Aorta (tissue), 5 donors: ENCODE measurements around the gene GAN. TPM values are rescaled to one million over a fixed set of nuclear protein-coding genes. Genes with fewer than 3 reads are reported as not detected.

Experiments used
- ATAC-seq: fragments of 200-7000 bp; cut with Tn5 transposase; one replicate; pipeline ENCODE4 v1.9.1; 2022; ENCODE audit warnings: moderate library complexity; ENCODE audit not compliant: low FRiP score
- DNase-seq, 2 donors: peaks; one replicate each; pipeline ENCODE4 v3.0.0-alpha.2; 2020
- H3K27ac ChIP-seq, 2 donors: one replicate each; pipeline ENCODE4 v1.5.1; 2013; ENCODE audit warnings: low read length in 2 of 2, mild to moderate bottlenecking in 2 of 2, moderate library complexity in 2 of 2, control low read depth in 1 of 2, inconsistent platforms in 1 of 2, low read depth in 1 of 2
- H3K27me3 ChIP-seq, 2 donors: one replicate each; pipeline ENCODE4 v1.6.1; 2013; ENCODE audit warnings: control low read depth in 1 of 2, low read length in 1 of 2, mild to moderate bottlenecking in 1 of 2, moderate library complexity in 1 of 2; ENCODE audit not compliant: insufficient read depth in 2 of 2, control insufficient read depth in 1 of 2
- H3K36me3 ChIP-seq, 2 donors: one replicate each; pipeline ENCODE4 v1.6.1; 2013; ENCODE audit warnings: control low read depth in 1 of 2, low read length in 1 of 2, mild to moderate bottlenecking in 1 of 2; ENCODE audit not compliant: insufficient read depth in 2 of 2, control insufficient read depth in 1 of 2
- H3K4me1 ChIP-seq, 2 donors: one replicate each; pipeline ENCODE4 v1.6.1; 2013; ENCODE audit warnings: low read length in 2 of 2, control low read depth in 1 of 2, mild to moderate bottlenecking in 1 of 2, moderate library complexity in 1 of 2; ENCODE audit not compliant: insufficient read depth in 2 of 2, control insufficient read depth in 1 of 2
- H3K4me3 ChIP-seq, 2 donors: one replicate each; pipeline ENCODE4 v1.5.1; 2013; ENCODE audit warnings: low read length in 2 of 2, control low read depth in 1 of 2, mild to moderate bottlenecking in 1 of 2
- H3K9me3 ChIP-seq: one replicate; pipeline ENCODE4 v1.6.1; 2013; ENCODE audit warnings: mild to moderate bottlenecking, low read length; ENCODE audit not compliant: control insufficient read depth
- WGBS, 2 donors: extraction: QIAGEN DNeasy Blood & Tissue Kit; methylation state at CpG; one replicate each; pipeline ENCODE4 v1.1.7; 2013; 5-methylcytosine and 5-hydroxymethylcytosine counted together
- intact Hi-C, 2 donors: fragments of 100-400 bp; cut with DNase I; formaldehyde crosslinking; loops; one replicate each; pipeline versions ENCODE4 v1.14.2 to v1.15.0; 2022
- polyA plus RNA-seq, 2 donors: library from polyadenylated mRNA; stranded (reverse); fragments of 200-250 nt; gene quantifications; one replicate each; pipeline ENCODE4 v1.2.3, GENCODE V29; 2013
- total RNA-seq, 2 donors: library from RNA; stranded (reverse); fragmentation: NEBNext Ultra II Directional; extraction: Animal tissue kit (Norgen Biotek cat#: 25700); gene quantifications; one replicate each; pipeline ENCODE4 v1.2.1, GENCODE V29; 2021
- donor health status: healthy with polysubstance abuse.
- donor health status: Bipolar disorder and iron deficiency.
- donor health status: DM: no; HTN: no; CAD: no.
- donor health status: DM: no; HTN: no; CAD: no.
- donor health status: DM: yes; HTN: yes; CAD: no.

Gene GAN
- total and polyA plus RNA-seq, 4 donors: 0.87 to 11.9 (median 6.5) TPM

DNA sequence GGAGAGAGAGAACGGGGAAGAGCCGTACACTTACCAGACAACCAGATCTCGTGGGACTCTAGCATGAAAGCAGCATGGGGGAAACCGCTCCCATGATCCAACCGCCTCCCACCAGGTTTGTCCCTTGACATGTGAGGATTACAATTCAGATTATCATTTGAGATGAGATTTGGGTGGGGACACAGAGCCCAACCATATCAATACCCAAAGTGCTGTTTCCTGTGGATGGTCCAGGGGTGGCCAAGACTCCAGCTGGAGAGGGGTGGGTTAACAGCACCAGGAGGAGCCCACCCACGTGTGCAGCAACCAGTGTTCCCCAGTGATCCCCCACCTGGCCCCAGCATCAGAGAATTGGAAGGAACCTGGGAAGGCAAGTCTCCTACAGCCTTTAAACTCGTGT is 79.7 kb downstream of the GAN start:
- Histone ChIP-seq H3K27ac (no peak overlapping the region), H3K9me3 (peaks cover 2% of the 10 kb centered on the region), H3K27me3 (no peaks in the 10 kb centered on the region), H3K4me1 (no peaks in the 10 kb centered on the region), H3K36me3 (peaks cover 0 to 2% of the 10 kb centered on the region in 2 donors), H3K4me3 (no peak overlapping the region)
- DNase-seq (no peak), ATAC-seq (no peak)
- intact Hi-C loops: no loop called here
- WGBS, 2 donors: 85 to 87% methylated on average over 7 of the region's 7 CpGs

DNA sequence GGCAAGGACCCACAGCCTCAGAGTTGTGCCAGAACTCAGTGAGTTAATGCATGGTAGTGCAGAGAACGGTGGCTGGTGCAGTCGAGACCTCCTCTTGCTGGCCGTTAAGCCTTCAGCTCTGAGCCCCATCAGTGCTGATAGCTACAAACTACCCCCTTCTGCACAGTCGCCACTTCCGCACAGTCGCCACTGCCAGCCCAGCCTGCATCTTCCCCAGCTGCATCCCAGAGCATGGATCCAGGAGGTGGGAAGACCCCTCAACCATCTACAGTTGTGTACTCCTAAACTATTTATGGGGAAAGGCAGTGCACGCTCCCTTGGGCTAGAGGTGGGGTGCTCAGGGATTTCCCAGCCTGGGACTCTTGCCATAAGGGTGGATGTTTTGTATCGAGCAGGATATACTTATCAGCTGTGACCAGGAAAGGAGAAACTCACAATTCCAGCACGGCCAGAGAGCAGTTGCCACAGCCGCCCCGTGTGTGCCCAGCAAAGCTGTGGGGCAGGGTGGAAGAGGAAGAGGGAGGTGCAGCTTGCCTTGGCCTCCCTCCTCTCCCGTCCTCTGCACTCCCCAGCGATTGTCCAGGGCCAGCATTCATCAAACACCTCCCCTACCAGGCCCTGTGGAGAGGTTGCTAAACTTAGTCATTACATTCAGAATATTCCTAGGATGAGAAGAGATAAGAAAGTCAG is 80.3 kb downstream of the GAN start:
- Histone ChIP-seq H3K9me3 (peaks cover 2% of the 10 kb centered on the region), H3K4me3 (no peak overlapping the region), H3K36me3 (peaks cover 0 to 2% of the 10 kb centered on the region in 2 donors), H3K27ac (no peak overlapping the region), H3K27me3 (no peaks in the 10 kb centered on the region), H3K4me1 (no peaks in the 10 kb centered on the region)
- WGBS, 2 donors: 36 to 41% methylated on average over 13 of the region's 13 CpGs
- ATAC-seq (peak; percentile 61), DNase-seq (no peak)
- intact Hi-C loops: no loop called here

DNA sequence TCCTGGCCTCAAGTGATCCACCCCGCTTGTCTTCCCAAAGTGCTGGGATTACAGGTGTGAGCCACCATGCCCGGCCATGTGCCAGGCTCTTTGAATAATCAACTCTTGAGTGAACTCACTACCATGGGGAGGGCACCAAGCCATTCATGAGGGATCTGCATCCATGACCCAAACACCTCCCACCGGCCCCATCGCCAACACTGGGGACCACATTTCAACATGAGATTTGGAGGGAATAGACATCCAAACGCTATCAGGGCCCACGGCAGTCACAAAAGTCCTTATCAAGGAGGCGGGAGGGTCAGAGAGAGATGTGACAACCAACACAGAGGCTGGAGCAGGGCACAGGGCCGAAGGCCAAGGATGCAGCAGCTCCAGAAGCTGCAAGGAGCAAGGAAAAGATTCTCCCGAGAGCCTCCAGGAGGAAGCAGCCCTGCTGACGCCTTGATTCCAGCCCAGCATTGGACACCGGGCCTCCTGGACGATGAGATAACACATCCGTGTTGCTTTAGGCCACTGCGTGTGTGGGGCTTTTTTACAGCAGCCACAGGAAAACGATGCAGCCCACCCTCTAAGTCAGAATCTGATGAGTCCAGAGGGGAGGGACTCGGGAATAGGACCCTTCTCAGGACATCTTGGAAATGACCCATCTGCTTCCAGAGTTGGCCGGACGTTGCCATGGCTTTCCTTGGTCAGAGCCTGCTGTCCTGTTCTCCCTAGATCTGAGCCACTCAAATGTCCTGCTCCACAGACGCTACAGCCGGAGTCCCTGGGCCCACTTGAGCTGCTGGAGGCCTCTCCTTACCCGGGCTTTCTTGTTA is 82.5 kb downstream of the GAN start:
- DNase-seq: no peak

DNA sequence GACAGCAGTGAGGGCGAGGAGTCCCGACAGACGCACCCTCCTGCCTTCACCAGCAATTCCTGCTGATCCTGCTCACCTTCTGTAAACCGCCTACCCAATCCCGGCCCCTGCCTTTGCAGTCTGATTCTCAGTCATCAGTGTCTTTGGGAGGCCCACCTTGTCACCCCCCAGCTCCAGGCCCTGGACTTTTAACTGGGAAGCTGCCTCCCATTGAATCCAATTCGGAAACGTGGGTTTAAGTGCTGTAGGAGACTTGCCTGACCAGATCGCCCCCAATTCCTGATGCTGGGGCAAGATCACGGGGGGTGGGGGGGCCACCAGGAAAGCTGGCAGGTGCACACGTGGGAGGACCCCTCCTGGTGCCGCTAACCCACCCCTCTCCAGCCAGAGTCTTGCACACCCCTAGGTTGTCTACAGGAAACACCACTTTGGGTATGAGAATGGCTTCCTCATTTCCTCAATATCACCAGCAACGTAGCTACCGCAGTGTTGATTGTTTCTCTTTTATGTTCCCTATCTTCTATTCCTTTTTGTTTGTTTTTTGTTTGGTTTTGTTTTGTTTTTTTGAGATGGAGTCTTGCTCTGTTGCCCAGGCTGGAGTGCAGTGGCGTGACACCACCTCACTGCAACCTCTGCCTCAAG is 83.2 kb downstream of the GAN start:
- WGBS, 2 donors: 90 to 94% methylated on average over 14 of the region's 14 CpGs
- intact Hi-C loops: no loop called here
- DNase-seq (peak in 1 of 2 donors; percentile 37), ATAC-seq (no peak)
- H3K36me3 ChIP-seq: no peaks in the 10 kb centered on the region
- peaks cover 2% of the 10 kb centered on the region for H3K9me3 ChIP-seq
- H3K4me3 ChIP-seq: no peak overlapping the region
- H3K4me1 ChIP-seq: no peaks in the 10 kb centered on the region
- H3K27ac ChIP-seq: no peak overlapping the region
- peaks cover 0 to 4% of the 10 kb centered on the region in 2 donors for H3K27me3 ChIP-seq

More for the DNA sequence above, 82.5 kb downstream of the GAN start:
- Histone ChIP-seq H3K27ac (no peak overlapping the region), H3K36me3 (no peaks in the 10 kb centered on the region), H3K4me3 (no peak overlapping the region), H3K27me3 (peaks cover 0 to 4% of the 10 kb centered on the region in 2 donors), H3K4me1 (no peaks in the 10 kb centered on the region), H3K9me3 (peaks cover 2% of the 10 kb centered on the region)
- no peak for ATAC-seq
- 88 to 89% methylated on average over 21 of the region's 21 CpGs for WGBS, 2 donors
- intact Hi-C loops: no loop called here

DNA sequence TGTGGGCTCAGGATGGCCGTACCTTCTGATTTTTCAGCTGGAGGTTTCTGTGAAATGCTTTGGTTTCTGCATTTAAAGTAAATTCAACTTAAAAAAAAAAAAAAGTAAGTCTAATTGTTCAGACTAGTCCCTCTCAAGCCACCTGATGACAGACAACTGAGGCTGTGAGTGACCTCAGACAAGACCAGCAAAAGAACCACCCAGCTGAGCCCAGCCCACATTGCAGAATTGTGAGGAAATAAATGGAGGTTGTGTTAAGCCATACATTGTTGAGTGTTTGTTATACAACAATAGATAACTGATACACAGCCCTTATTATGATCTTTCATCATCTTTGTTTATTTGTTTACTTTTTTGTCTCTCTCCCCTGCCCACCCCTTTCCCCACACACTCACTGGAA is 85.1 kb downstream of the GAN start:
- H3K4me1 ChIP-seq: no peaks in the 10 kb centered on the region
- intact Hi-C loops: loop anchor here in 1 of 2 donors (5.0 kb wide), 1 partner anchor 38 kb away; no protein-coding TSS in a partner anchor
- no peak overlapping the region for H3K27ac ChIP-seq
- peaks cover 0 to 4% of the 10 kb centered on the region in 2 donors for H3K27me3 ChIP-seq
- H3K4me3 ChIP-seq: no peak overlapping the region
- no peaks in the 10 kb centered on the region for H3K36me3 ChIP-seq
- 95 to 99% methylated on average over 1 of the region's 1 CpG for WGBS, 2 donors
- no peak for DNase-seq
- no peak for ATAC-seq
- H3K9me3 ChIP-seq: peaks cover 2% of the 10 kb centered on the region

DNA sequence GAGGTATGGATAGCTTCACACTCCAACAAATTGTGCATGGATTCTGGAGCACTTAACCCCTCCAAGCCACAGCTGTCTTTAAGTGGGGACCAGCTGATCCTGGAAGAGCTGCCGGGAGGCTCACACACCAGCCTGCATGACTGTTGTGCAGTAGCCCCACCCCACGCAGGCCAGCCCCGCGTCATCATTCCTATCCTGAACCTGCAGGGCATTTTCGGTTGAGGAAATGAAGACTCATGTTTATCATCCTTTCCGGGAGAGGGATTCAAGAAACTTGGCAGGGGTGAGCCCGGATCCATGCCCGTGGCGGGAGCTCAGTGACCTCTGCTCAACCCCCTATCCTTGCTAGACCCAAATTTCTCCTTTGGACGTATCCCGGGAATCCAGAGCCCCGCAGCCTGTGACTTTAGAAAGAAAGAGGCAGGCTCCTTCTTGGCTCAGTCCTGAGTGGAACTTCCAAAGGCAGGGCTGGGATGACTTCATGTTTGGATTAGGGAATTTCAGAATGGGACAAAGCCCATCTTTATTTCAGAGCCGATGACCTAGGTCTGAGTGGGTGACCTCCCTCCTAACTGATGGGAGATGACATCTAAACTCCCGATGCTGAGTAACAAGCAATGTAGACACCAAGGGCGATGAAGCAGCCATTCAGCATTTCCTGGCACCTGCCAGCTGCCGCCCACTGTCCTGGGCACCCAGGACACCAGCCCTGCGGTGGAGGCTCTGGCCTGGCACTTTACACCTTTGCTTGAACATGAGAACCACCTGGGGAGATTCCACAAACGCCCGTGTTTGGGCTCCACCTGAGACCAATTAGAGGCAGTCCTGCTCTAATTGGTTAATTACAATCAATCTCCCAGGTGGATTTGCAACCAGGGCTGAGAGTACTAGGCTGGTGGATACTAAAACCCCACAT is 86.5 kb downstream of the GAN start:
- ATAC-seq (no peak), DNase-seq (peak in 1 of 2 donors; percentile 78)
- H3K27me3 ChIP-seq: peaks cover 0 to 4% of the 10 kb centered on the region in 2 donors
- intact Hi-C loops: loop anchor here in 1 of 2 donors (5.0 kb wide), 1 partner anchor 39 kb away; no protein-coding TSS in a partner anchor
- H3K4me3 ChIP-seq: no peak overlapping the region
- 57% methylated on average over 19 of the region's 19 CpGs for WGBS, 2 donors
- H3K36me3 ChIP-seq: no peaks in the 10 kb centered on the region
- no peak overlapping the region for H3K27ac ChIP-seq
- H3K9me3 ChIP-seq: peaks cover 2% of the 10 kb centered on the region
- H3K4me1 ChIP-seq: no peaks in the 10 kb centered on the region

DNA sequence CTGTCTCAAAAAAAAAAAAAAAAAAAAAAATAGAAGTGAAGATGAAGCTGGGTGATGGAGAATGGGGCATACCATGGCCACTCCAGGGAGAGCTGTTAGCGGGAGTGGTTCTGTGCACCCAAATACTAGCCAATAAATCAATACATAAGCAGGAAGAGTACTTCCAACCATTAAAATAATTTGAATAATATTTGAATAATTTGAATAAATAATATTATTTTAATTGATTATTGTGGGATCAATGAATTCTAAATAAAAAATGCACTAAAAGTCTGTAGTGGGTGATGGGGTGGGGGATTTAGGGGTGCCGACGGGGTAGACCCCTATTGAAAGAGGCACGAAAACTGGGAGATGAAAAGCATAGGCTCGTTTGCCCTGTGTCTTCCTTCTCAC is 88.4 kb downstream of the GAN start:
- no peak overlapping the region for H3K4me3 ChIP-seq
- ATAC-seq (no peak), DNase-seq (peak in 1 of 2 donors; percentile 43)
- H3K27me3 ChIP-seq: peaks cover 0 to 4% of the 10 kb centered on the region in 2 donors
- 24 to 28% methylated on average over 5 of the region's 5 CpGs for WGBS, 2 donors
- no peaks in the 10 kb centered on the region for H3K4me1 ChIP-seq
- intact Hi-C loops: loop anchor here (1.0 to 5.0 kb wide), 3 partner anchors 41 to 320 kb away; no protein-coding TSS in a partner anchor
- no peak overlapping the region for H3K27ac ChIP-seq
- no peaks in the 10 kb centered on the region for H3K36me3 ChIP-seq
- peaks cover 2% of the 10 kb centered on the region for H3K9me3 ChIP-seq
